WTC11 (cell line): Measurements from ENCODE around the gene HAUS8. TPM values are rescaled to one million over a fixed set of nuclear protein-coding genes. Genes with fewer than 3 reads are reported as not detected.

ENCODE experiments used
- ATAC-seq: fragments of 200-7000 bp; cut with Tn5 transposase; 2 replicates; pipeline ENCODE4 v1.10.0; 2021; ENCODE audit warnings: mild to moderate bottlenecking, moderate library complexity
- CTCF ChIA-PET: fragments of 300-600 bp; sonication (Branson Sonifier 250); formaldehyde crosslinking; loops from one replicate; lab custom pipeline; 2021; ENCODE audit warnings: antibody characterized with exemption; lab: Charles Lee
- POLR2A ChIA-PET: fragments of 350-600 bp; sonication (Branson Sonifier 250); formaldehyde crosslinking; loops from one replicate; lab custom pipeline; 2021; ENCODE audit warnings: antibody characterized with exemption; lab: Charles Lee
- DNase-seq: peaks from one replicate; pipeline ENCODE4 v3.0.0; 2021; ENCODE audit warnings: low spot score
- H3K27ac Mint-ChIP-seq: 2 replicates; pipeline ENCODE4 v1.8.0; 2021; ENCODE audit warnings: mixed read lengths
- H3K27me3 Mint-ChIP-seq: 2 replicates; pipeline ENCODE4 v1.8.0; 2021; ENCODE audit warnings: low read depth, mild to moderate bottlenecking, moderate library complexity, mixed read lengths
- H3K36me3 Mint-ChIP-seq: 2 replicates; pipeline ENCODE4 v1.8.0; 2021; ENCODE audit warnings: mixed read lengths
- H3K4me1 Mint-ChIP-seq: 2 replicates; pipeline ENCODE4 v1.8.0; 2022; ENCODE audit warnings: mixed read lengths
- H3K4me3 Mint-ChIP-seq: 2 replicates; pipeline ENCODE4 v1.8.0; 2021; ENCODE audit warnings: mild to moderate bottlenecking, moderate library complexity, mixed read lengths
- H3K9me3 Mint-ChIP-seq: 2 replicates; pipeline ENCODE4 v1.8.0; 2021; ENCODE audit warnings: mixed read lengths
- AFF4 ChIP-seq: sonication (generic); formaldehyde crosslinking; IDR thresholded peaks from 2 replicates; pipeline ENCODE4 v1.8.1; 2023; ENCODE audit warnings: mild to moderate bottlenecking, missing genetic modification reagents, borderline replicate concordance
- ATF1 ChIP-seq: sonication (generic); formaldehyde crosslinking; IDR thresholded peaks from 2 replicates; pipeline ENCODE4 v1.8.1; 2023; ENCODE audit warnings: mild to moderate bottlenecking, moderate library complexity, missing genetic modification reagents
- E2F4 ChIP-seq: sonication (generic); formaldehyde crosslinking; IDR thresholded peaks from 2 replicates; pipeline ENCODE4 v1.8.1; 2022; ENCODE audit warnings: low read depth, mild to moderate bottlenecking, moderate library complexity, missing genetic modification reagents, borderline replicate concordance
- E2F5 ChIP-seq: sonication (generic); formaldehyde crosslinking; IDR thresholded peaks from 2 replicates; pipeline ENCODE4 v1.8.1; 2022; ENCODE audit warnings: mild to moderate bottlenecking, moderate library complexity, missing genetic modification reagents
- ELF4 ChIP-seq: sonication (generic); formaldehyde crosslinking; IDR thresholded peaks from 2 replicates; pipeline ENCODE4 v1.8.1; 2022; ENCODE audit warnings: low read depth, mild to moderate bottlenecking, moderate library complexity, missing genetic modification reagents
- GTF2I ChIP-seq: fragments of 250-450 bp; sonication (Bioruptor Pico); conservative IDR thresholded peaks from 2 replicates; pipeline ENCODE4 v1.4.0; 2021; ENCODE audit warnings: mild to moderate bottlenecking
- PREB ChIP-seq: sonication (generic); formaldehyde crosslinking; IDR thresholded peaks from 2 replicates; pipeline ENCODE4 v1.8.1; 2022; ENCODE audit warnings: mild to moderate bottlenecking, missing genetic modification reagents, moderate library complexity, borderline replicate concordance
- SP1 ChIP-seq: sonication (generic); formaldehyde crosslinking; conservative IDR thresholded peaks from 2 replicates; pipeline ENCODE4 v1.8.1; 2022; ENCODE audit warnings: missing genetic modification reagents
- ZNF121 ChIP-seq: sonication (generic); formaldehyde crosslinking; IDR thresholded peaks from 2 replicates; pipeline ENCODE4 v1.8.0; 2023; ENCODE audit warnings: missing genetic modification reagents
- ZNF219 ChIP-seq: sonication (generic); formaldehyde crosslinking; IDR thresholded peaks from 2 replicates; pipeline ENCODE4 v1.8.0; 2023; ENCODE audit warnings: missing genetic modification reagents, mild to moderate bottlenecking, borderline replicate concordance
- ZNF425 ChIP-seq: fragments of 250-450 bp; sonication (Bioruptor Pico); conservative IDR thresholded peaks from 2 replicates; pipeline ENCODE4 v1.9.0; 2021; ENCODE audit warnings: mild to moderate bottlenecking
- ZNF671 ChIP-seq: fragments of 250-450 bp; sonication (Bioruptor Pico); IDR thresholded peaks from 2 replicates; pipeline ENCODE4 v1.8.0; 2021; ENCODE audit warnings: mild to moderate bottlenecking
- total RNA-seq: library from RNA; stranded (reverse); gene quantifications from 3 replicates; pipeline ENCODE4 v1.2.3, GENCODE V29; 2021

HAUS8 gene
- total RNA-seq, 1 experiment from 2014 or later = 29.7 TPM

- TF ChIP-seq ATF1 (CRISPR knock-in tag) = no peak
- H3K36me3 Mint-ChIP-seq = no peaks in the 10 kb centered on the region
- no peak overlapping the region for H3K27ac Mint-ChIP-seq
- no peaks in the 10 kb centered on the region for H3K4me1 Mint-ChIP-seq
- DNase-seq (no peak), ATAC-seq (no peak)
- ChIA-PET CTCF (no interaction called here), POLR2A (no interaction called here)
- H3K4me3 Mint-ChIP-seq = no peak overlapping the region
- peaks cover 13% of the 10 kb centered on the region for H3K27me3 Mint-ChIP-seq
- H3K9me3 Mint-ChIP-seq = no peaks in the 10 kb centered on the region
These were observed 43.5 kb downstream of the HAUS8 start for GRCh38 chr19:17031741-17032140.

GRCh38 chr19:17027535-17027975 lies 47.7 kb downstream of the HAUS8 start:
- ATAC-seq = peak; percentile 6; the same call in 1 of the 2 replicates
- Mint-ChIP-seq H3K27me3 (peaks cover 45% of the 10 kb centered on the region), H3K36me3 (peaks cover 21% of the 10 kb centered on the region), H3K4me1 (peaks cover 8% of the 10 kb centered on the region)
- ChIA-PET CTCF (interaction anchor here (0.6 kb wide), 1 partner anchor 12 kb away, joined by 3 read pairs; no protein-coding TSS in a partner anchor), POLR2A (no interaction called here)
- no peak for TF ChIP-seq E2F5 (CRISPR knock-in tag)
- TF ChIP-seq, all 79 proteins: peak for 0
- Mint-ChIP-seq H3K27ac (no peak overlapping the region), H3K9me3 (peaks cover 21% of the 10 kb centered on the region), H3K4me3 (peak overlapping the region; percentile 64)
- DNase-seq = no peak

- Mint-ChIP-seq H3K27ac (no peak within 1 kb of the TSS), H3K36me3 (peaks cover 25% of the 10 kb centered on the region), H3K9me3 (peaks cover 26% of the 10 kb centered on the region), H3K27me3 (peaks cover 45% of the 10 kb centered on the region), H3K4me1 (peaks cover 8% of the 10 kb centered on the region), H3K4me3 (peak within 1 kb of the TSS; percentile 81)
- POLR2A ChIA-PET = no interaction called here
- peak; percentile 53 for DNase-seq
- CTCF ChIA-PET = interaction anchor here (0.6 kb wide), 1 partner anchor 13 kb away, joined by 3 read pairs; no protein-coding TSS in a partner anchor
- TF ChIP-seq ELF4 (CRISPR knock-in tag) = no peak
- no peak for TF ChIP-seq ZNF219 (CRISPR knock-in tag)
- no peak for TF ChIP-seq AFF4 (CRISPR knock-in tag)
- TF ChIP-seq SP1 (CRISPR knock-in tag) = 0 out of 2 replicates have a peak, but pooled peaks have one; percentile 29
- TF ChIP-seq ZNF425 (CRISPR knock-in tag) = no peak
- peak; percentile 88 for ATAC-seq
These were observed 48.3 kb downstream of the HAUS8 start, which contains the start of gene CPAMD8 for GRCh38 chr19:17026706-17027534. CPAMD8 (minus strand) TSS chr19:17026810; CDS start chr19:17026642, 168 bp downstream.

GRCh38 chr19:17025991-17026658 lies 49.1 kb downstream of the HAUS8 start:
- H3K36me3 Mint-ChIP-seq = peaks cover 27% of the 10 kb centered on the region
- POLR2A ChIA-PET = no interaction called here
- H3K4me1 Mint-ChIP-seq = peaks cover 8% of the 10 kb centered on the region
- H3K27me3 Mint-ChIP-seq = peaks cover 45% of the 10 kb centered on the region
- H3K9me3 Mint-ChIP-seq = peaks cover 26% of the 10 kb centered on the region
- CTCF ChIA-PET = interaction anchor here (0.7 kb wide), 1 partner anchor 25 kb away, joined by 3 read pairs; no protein-coding TSS in a partner anchor
- H3K4me3 Mint-ChIP-seq = peak overlapping the region; percentile 81
- ATAC-seq (peak; percentile 47), DNase-seq (no peak)
- H3K27ac Mint-ChIP-seq = no peak overlapping the region
- TF ChIP-seq GTF2I (0 out of 2 replicates have a peak, but pooled peaks have one; percentile 14), ZNF121 (CRISPR knock-in tag) (no peak), E2F4 (CRISPR knock-in tag) (no peak), ZNF671 (CRISPR knock-in tag) (no peak), PREB (CRISPR knock-in tag) (no peak)
